Spleen (tissue), 7 donors: ENCODE results near the gene CGRRF1.

ENCODE experiments used
- POLR2A ChIP-seq, 3 donors: fragments of 450-650 bp; IDR thresholded peaks; one replicate each; pipeline ENCODE4 v1.5.1; 2017; ENCODE audit warnings: antibody characterized with exemption in 3 of 3, mild to moderate bottlenecking in 1 of 3
- TF ChIP-seq, protein P1 (sequence below), 11 experiments: fragments of 200-600 bp in 7 of 11; fragments of 450-650 bp in 4 of 11; sonication (generic) in 4 of 11; IDR thresholded peaks in 8 of 11; conservative IDR thresholded peaks in 3 of 11; 1 replicate in 7 of 11; 2 replicates in 4 of 11; pipeline versions ENCODE4 v1.4.0 to v1.8.0; 2016 to 2021; ENCODE audit warnings: antibody characterized with exemption in 11 of 11, inconsistent platforms in 4 of 11, mild to moderate bottlenecking in 1 of 11
- donor health status: DM: no; HTN: no; CAD: no; lungs with moderate emphysema.
- donor health status: DM: no; HTN: no; CAD: no.
- donor health status: DM: no; HTN: no; CAD: no.

DNA sequence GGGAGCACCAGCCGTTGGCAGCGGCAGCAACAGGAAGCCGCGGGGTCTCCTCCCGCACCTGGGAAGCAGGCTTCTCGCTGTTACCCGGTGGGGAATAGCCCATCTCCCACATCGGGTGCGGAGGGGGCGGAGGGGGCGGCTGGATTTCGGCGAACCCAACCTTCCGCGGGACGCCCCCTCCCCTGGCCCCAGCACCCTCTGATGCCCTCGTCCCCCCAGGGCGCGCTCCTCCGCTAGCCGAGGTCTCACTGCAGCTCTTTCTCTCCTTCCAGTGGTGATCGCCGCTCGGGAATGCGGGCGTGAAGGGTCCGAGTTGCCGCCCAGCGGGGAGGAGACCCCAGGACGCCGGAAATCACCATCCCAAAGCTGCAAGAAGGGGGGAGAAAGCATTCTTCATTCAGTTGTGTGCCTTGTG is 57.5 kb downstream of the CGRRF1 start:
- TF ChIP-seq, protein P1, sequence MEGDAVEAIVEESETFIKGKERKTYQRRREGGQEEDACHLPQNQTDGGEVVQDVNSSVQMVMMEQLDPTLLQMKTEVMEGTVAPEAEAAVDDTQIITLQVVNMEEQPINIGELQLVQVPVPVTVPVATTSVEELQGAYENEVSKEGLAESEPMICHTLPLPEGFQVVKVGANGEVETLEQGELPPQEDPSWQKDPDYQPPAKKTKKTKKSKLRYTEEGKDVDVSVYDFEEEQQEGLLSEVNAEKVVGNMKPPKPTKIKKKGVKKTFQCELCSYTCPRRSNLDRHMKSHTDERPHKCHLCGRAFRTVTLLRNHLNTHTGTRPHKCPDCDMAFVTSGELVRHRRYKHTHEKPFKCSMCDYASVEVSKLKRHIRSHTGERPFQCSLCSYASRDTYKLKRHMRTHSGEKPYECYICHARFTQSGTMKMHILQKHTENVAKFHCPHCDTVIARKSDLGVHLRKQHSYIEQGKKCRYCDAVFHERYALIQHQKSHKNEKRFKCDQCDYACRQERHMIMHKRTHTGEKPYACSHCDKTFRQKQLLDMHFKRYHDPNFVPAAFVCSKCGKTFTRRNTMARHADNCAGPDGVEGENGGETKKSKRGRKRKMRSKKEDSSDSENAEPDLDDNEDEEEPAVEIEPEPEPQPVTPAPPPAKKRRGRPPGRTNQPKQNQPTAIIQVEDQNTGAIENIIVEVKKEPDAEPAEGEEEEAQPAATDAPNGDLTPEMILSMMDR (IDR thresholded peaks at IDR 0.05 in 8 of 11, conservative IDR thresholded peaks at IDR 0.05 in 3 of 11): peak in 1 of 11 experiments; percentile 0
- TF ChIP-seq POLR2A (IDR thresholded peaks at IDR 0.05): no peak
